ENCODE data around the gene NPC1L1.
"Not testable (repeated sequence)": the region's sequence is repeated elsewhere in the genome, so short reads cannot be mapped to it uniquely, and the experiment has no call there.

NPC1L1 gene

DNA sequence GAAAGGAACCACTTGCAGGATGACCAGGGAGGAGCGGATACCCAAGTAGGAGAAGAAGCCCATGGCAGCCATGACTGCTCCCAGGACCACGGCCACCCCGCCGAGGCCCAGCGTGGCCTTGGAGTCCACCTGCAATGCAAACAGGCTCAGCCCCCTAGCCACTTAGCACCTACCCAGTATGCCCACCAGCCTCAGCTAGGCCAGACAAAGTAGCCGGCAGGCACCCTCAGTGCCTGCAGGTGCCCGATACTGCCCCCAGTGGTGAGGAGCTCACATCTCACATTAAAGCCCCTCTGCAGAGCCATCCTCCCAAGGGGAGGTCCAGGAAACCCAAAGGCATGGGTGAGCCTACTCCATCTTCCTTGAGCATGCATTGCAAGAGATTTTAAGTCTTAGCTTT, 6.6 kb downstream of the NPC1L1 start:
- peak; percentile 20 for DNase-seq

DNA sequence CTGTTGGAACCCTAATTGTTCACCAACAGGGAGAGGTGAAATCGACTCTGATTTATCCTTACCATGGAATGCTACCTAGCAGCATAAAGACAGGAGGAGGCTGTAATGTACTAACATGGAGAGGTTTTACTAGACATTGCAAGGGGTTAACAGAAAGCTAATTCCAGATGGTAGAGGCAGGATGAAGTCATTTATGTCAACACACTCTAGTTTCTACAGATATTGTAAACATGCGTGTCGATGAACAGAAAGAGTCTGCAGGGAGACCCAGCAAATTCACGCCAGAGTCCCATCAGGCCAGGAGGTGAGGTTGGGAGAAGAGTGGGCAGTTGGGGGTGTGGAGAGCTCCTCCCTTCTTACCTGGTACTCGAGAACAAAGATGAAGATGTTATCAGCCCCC, 7.0 kb downstream of the NPC1L1 start:
- no peak for DNase-seq

- no peak for DNase-seq
Observed at GRCh38 chr7:44533301-44534055, 7.7 kb downstream of the NPC1L1 start.

DNA sequence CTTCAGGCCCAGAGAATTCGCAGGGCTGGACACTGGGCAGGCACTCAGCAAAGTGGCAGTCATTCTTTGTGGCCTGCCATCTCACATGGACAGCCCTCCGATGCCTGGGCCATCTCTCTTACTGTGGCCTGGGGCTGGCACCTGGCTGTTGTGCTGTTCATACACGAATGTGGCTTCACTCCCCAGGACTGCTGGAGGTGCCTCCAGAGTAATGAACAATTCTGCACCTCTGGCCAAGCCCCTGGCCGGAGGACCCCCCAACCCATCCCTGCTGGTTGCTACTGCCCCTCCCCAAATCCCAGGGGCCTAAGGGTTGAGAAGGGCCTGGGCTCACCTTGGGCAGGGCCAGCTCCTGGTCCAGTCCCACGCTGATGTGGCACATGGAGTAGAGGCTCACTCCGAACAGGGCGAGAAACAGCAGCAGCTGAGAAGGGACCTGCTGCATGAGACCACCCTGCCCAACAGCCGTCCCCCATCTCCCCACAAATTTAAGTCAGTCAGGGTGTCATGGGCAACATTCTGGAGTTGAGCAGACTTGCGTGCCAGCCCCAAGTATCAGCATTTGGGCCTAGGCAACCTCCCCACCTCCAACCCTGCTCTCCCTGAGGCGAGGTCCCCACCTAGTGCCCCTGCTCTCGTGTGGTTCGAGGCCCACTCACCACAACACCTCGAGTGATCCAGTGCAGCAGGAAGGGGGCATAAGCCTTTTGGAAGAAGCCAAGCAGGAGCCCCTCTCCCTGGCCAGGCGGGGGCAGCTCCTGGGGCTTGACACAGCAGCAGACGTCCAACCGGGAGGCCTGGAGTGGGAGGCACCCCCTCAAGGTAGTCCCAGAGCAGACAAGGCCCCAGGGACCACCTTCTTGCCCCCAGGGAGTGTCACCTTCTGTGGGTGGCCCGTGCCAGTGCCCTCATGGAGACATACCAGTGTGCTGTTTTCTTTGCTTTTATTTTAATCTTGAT, 9.4 kb downstream of the NPC1L1 start:
- DNase-seq, result no peak

GRCh38 chr7:44530990-44531389, 10.1 kb downstream of the NPC1L1 start:
- no peak for DNase-seq

DNA sequence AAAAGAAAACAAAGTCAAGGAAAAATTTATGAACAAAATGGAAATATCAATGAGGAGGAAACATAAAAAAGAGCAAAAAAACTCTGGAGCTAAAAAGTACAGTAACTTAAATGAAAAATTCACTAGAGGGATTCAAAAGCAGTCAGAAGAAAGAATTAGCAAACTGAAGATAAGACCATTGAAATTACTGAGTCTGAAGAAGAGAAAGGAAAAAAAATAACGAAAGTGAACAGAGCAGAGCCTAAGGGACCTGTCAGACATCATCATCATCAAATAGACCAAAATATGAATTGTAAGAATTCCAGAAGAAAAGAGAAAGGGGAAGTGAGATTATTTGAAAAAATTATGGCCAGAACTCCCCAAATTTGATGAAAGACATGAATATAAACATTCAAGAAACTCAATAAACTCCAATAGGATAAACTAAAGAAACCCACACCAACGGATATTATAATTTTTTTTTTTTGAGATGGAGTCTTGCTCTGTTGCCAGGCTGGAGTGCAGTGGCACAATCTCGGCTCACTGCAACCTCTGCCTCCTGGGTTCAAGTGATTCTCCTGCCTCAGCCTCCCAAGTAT, 16.2 kb downstream of the NPC1L1 start:
- DNase-seq, result no peak

DNA sequence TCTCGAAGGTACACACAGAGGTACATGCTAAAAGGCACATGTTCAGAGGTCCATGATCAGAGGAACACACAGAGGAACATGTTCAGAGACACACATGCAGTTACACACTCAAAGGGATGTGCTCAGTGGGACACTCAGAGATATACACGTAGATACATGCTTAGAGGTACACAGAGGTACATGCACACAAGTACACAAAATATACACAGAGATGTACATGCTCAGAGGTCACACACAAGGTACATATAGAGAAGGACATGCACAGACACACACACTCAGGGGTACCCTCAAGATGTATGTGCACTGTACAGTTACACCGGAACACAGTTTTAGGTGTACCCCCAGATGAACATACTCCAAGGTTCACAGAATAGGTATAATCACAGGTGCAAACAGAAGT, 18.8 kb downstream of the NPC1L1 start:
- DNase-seq, result no peak

DNA sequence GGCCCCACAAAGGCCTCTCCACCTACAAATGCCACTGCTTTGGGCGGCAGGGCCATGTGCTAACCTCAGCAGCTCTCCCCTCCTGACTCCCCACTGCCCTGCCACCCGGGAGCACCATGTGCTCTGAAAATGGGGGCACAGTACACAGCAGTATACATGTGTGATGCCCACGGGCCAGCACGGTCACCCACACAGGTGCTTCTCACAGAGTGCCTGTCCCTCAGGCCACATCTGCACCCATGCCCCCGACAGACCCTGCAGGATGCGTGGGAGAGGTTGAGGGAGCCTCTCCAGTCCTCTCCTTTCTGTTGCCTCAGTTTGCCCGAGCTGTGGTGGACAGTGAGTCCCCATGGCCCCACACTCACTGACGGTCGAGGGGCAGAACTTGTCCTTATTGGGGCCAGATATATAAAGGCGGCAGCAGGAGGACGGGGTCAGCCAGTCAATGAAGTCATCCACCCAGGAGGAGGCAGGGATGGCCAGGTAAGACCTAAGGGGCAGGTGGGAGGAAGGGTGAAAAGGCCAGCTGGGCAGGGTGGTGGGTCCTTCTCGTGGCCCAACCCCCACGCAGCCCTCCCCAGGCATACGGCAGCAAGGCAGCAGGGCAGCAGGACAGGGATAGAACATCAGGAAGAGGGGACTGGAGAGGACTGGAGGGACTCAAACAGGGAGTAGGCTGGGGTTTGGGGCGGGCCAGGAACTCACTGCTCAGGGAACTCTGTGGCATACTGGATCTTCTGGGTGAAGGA, 19.6 kb downstream of the NPC1L1 start:
- no peak for DNase-seq

DNA sequence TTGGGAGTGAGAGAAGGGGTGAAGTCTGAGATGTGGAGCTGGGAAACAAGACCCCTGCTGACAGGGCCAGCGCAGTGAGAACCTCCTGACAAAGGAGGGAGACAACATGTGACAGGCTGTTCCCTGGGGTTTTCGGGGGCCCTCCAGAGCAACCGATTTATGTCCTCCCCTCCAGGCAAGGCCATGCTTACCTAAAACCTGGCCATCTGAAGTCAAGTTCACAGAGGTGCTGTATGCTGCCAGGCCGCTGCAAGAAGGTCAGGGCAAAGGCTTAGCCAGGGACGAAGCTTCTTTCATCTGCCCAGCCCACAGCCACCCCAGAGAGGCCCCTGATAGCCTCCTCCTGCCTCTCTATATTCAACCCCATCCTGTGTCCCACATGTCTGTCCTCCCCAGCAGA, 20.6 kb downstream of the NPC1L1 start:
- DNase-seq, result no peak

- no peak for DNase-seq
Observed at GRCh38 chr7:44519546-44519945, 21.6 kb downstream of the NPC1L1 start.

DNA sequence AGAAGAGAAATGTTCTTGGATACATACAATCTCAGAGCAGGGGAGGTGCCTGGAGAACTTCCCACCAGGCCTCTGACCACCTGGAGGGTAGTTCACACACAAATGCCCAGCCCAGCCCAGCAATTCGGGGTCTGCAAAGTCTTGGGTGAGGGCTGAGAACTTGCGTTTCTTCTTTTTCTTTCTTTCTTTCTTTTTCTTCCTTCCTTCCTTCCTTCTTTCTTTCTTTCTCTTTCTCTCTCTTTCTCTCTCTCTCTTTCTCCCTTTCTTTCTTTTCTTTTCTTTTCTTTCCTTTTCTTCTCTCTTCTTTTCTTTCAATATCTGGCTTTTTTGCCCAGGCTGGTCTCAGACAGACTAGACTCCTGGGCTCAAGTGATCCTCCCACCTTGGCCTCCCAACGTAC, 22.4 kb downstream of the NPC1L1 start:
- no peak for DNase-seq

DNA sequence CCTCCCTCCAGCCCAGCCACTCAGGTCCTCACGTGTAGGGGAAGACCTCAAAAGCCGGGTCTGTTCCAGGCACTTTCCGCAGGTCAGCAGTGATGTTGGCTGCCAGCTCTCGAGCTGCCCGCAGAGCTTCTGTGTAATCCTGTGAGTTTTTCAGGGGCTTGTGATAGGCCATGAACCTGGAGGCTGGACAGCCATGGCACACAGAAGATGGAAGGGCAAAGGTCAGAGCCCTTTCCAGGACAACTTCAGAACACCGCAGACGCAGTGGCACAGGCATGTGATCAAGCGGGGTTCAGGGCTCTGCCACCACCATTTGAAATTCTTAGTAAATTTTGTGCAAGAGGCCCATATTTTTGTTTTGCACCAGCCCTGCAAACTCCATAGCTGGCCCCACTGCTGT, 24.0 kb downstream of the NPC1L1 start:
- DNase-seq, result no peak

DNA sequence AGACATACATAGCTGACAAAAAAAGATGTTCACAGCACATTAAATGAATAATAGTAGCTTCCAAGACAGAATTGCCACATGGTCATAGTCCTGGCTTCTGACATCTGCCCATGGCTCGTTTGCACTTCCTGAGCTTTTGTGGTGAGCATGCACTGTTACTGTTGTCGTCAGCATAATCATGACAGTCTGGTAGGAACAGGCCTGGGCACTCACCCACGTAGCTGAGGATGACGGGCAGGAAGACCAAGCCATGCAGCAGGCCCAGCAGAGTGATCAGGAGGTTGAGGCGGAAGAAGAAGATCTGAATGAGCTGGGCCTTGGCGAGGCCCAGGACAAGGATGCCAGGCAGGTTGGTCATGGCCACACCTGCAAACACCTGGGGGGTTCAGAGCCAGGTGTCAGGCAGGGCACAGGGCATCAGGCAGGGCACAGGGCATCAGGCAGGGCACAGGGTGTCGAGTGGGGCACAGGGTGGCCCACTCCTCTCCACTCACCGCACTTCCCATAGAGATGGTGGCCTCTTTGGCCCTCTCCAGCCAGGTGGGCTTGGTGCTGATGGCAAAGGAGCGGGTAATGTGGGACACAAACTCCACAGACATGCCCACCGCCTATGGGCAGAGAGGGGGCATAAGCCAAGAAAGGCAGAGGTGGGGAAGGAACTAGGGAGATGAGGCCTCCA, 25.4 kb downstream of the NPC1L1 start:
- DNase-seq, result no peak

- no peak for DNase-seq
Observed at GRCh38 chr7:44512736-44513135, 28.4 kb downstream of the NPC1L1 start.

DNA sequence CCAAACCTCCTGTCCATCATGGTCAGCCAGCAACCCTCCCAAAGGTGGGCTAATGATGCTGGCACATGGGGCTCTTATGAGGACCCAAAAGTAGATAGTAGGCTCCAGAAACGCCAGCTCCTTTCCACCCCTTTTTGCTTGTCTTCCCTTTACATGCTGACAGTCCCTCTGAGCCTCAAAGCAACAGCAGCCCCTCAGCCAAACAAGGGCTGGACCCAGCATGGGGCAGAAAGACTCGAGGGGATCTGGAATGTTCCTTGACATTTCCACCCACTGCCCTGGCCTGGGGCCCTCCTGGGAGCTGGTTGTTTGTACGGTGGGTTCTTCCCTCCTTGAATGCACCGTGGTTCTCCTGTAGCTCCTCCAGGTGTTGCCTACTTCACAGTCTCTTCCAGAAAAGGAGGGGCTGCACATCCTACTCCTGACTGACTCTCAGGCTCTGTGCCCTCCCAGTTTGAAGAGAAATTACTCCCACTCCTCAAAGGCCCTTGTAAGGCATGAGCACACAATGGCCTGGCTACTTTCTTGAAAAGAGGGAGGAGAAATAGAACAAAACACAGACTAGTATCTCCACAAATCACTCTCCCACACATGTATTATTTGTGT, 29.2 kb downstream of the NPC1L1 start:
- DNase-seq, result no peak

DNA sequence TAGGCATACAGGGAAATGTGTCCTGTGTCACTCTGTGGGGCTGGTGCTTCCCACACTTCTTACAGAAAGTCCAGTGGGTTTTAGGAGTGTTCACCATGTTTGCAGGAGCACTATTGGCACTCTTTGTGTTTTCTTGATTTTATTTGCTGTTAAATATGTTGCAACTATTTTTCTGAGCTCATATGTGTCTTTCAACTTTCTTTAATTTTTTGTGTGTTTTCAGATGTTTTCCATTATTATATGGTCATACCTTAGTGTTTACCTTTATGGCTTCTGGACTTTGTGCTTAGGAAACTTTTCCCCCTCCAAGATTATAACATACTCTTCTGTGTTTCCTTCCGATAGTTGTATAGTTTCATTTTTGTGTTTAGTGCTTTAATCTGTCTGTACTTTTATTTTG, 29.9 kb downstream of the NPC1L1 start:
- DNase-seq, result no peak

GRCh38 chr7:44508328-44509030, 32.7 kb downstream of the NPC1L1 start:
- no peak for DNase-seq

- DNase-seq, result not testable (repeated sequence)
Observed at GRCh38 chr7:44506592-44507288, 34.4 kb downstream of the NPC1L1 start.

GRCh38 chr7:44505595-44505994, 35.5 kb downstream of the NPC1L1 start:
- no peak for DNase-seq

GRCh38 chr7:44498230-44498954, 42.7 kb downstream of the NPC1L1 start:
- no peak for DNase-seq
